Immature natural killer cell (primary cell): ENCODE data around the gene PDSS2. TPM values are rescaled to one million over a fixed set of nuclear protein-coding genes. Genes with fewer than 3 reads are reported as not detected.
"Not testable (repeated sequence)": the region's sequence is repeated elsewhere in the genome, so short reads cannot be mapped to it uniquely, and the experiment has no call there.

Experiments used
- DNase-seq, 3 donors: peaks; one replicate each; pipeline ENCODE4 v3.0.0; 2022; ENCODE audit warnings: mixed read lengths in 1 of 3
- H3K27ac Mint-ChIP-seq, 6 donors: one replicate each; pipeline ENCODE4 v1.8.0; 2020; ENCODE audit warnings: mixed read lengths in 6 of 6, mild to moderate bottlenecking in 5 of 6, inconsistent platforms in 4 of 6, moderate library complexity in 3 of 6
- H3K27me3 Mint-ChIP-seq, 3 donors: one replicate each; pipeline ENCODE4 v1.8.0; 2020 to 2021; ENCODE audit warnings: low read depth in 3 of 3, mild to moderate bottlenecking in 3 of 3, mixed read lengths in 3 of 3, moderate library complexity in 3 of 3, inconsistent platforms in 1 of 3
- H3K36me3 Mint-ChIP-seq, 3 donors: one replicate each; pipeline ENCODE4 v1.8.0; 2020; ENCODE audit warnings: mixed read lengths in 3 of 3, inconsistent platforms in 2 of 3, mild to moderate bottlenecking in 2 of 3
- H3K4me1 Mint-ChIP-seq, 2 donors: one replicate each; pipeline ENCODE4 v1.8.0; 2020; ENCODE audit warnings: inconsistent platforms in 2 of 2, mild to moderate bottlenecking in 2 of 2, mixed read lengths in 2 of 2, moderate library complexity in 1 of 2
- H3K4me3 Mint-ChIP-seq, 5 donors: one replicate each; pipeline ENCODE4 v1.8.0; 2020; ENCODE audit warnings: mild to moderate bottlenecking in 5 of 5, mixed read lengths in 5 of 5, inconsistent platforms in 3 of 5, moderate library complexity in 3 of 5
- H3K9me3 Mint-ChIP-seq, 6 donors: one replicate each; pipeline ENCODE4 v1.8.0; 2020; ENCODE audit warnings: mild to moderate bottlenecking in 6 of 6, mixed read lengths in 6 of 6, inconsistent platforms in 4 of 6, moderate library complexity in 3 of 6
- polyA plus RNA-seq, 3 donors: library from polyadenylated mRNA; unstranded; fragments of 300-500 nt; fragmentation: Illumina TruSeq; gene quantifications; one replicate each; pipeline ENCODE4 v1.2.3, GENCODE V29; 2021

The PDSS2 gene
- polyA plus RNA-seq, 3 donors from 2014 or later = 10.2 to 11.5 (median 11.0) TPM

DNA sequence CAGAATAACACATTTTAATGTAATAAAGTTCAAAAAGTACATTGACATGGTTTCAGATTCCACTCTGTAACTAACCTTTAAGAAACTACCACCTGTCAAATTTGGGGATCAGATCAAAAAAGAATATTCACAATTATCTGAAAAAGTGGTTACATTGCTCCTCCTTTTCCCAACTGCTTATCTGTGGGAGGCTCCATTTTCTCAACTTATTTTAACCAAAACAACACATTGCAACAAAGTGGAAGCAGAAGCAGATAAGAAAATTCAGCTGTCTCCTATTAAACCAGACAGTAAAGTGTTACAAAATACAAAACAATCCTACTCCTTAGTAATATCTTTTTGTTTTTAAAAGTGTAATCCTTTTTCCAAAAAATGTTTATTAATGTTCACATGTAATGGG lies 61.4 kb downstream of the PDSS2 start:
- H3K9me3 Mint-ChIP-seq = peaks cover 24 to 53% (median 38%) of the 10 kb centered on the region in 6 donors
- no peak overlapping the region for H3K4me3 Mint-ChIP-seq

DNA sequence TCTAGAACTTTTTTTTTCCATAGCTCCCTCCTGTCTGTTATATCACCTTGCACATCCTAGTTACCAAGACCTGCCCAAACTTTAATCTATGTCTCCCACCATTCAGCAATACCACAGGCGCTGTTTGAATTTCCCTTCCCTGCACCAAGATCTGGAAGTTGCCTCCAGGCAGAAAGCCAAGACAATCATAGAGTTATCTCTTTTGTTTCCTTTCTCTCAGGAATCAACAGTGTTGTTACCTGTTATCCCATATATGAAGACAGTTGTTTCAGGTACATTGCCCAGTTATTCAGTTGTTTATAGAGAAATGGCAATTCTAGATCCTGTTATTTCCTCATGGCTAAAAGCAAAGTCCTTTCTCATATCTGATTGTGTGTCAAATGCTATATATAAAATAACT lies 63.2 kb downstream of the PDSS2 start:
- H3K4me1 Mint-ChIP-seq = peaks cover 5 to 13% of the 10 kb centered on the region in 2 donors
- H3K9me3 Mint-ChIP-seq = peaks cover 17 to 35% (median 28%) of the 10 kb centered on the region in 6 donors
- peaks cover 32 to 51% (median 48%) of the 10 kb centered on the region in 3 donors for H3K36me3 Mint-ChIP-seq
- H3K27me3 Mint-ChIP-seq = peaks cover 0 to 2% (median 0%) of the 10 kb centered on the region in 3 donors
- no peak for DNase-seq
- H3K27ac Mint-ChIP-seq = no peak overlapping the region
- no peak overlapping the region for H3K4me3 Mint-ChIP-seq

More for the DNA sequence above, 61.4 kb downstream of the PDSS2 start:
- Mint-ChIP-seq H3K36me3 (peaks cover 37 to 57% (median 55%) of the 10 kb centered on the region in 3 donors), H3K27ac (no peak overlapping the region), H3K4me1 (peaks cover 5 to 13% of the 10 kb centered on the region in 2 donors), H3K27me3 (peaks cover 0 to 2% (median 0%) of the 10 kb centered on the region in 3 donors)
- no peak for DNase-seq

DNA sequence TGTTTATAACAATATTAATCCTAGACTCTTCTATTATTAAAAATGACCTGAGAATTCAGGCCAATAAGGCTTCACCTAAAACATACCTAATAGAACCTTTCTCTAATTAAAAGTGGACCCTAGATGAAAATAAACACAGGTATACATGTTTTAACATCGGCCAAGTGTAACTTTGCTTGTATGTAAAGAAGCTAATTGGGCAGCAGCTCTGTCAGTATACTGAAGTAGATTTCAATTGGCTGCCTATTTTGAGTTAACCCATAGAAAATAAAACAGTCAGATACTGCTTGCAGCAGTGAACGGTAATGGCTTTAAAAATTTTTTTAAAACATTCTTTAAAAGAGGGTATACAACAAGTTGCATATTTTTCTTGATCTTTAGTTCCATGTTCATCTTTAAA lies 67.3 kb downstream of the PDSS2 start:
- Mint-ChIP-seq H3K4me3 (no peak overlapping the region), H3K27ac (no peak overlapping the region), H3K36me3 (peaks cover 22 to 36% (median 36%) of the 10 kb centered on the region in 3 donors), H3K4me1 (no peaks in the 10 kb centered on the region), H3K27me3 (no peaks in the 10 kb centered on the region), H3K9me3 (peaks cover 10 to 30% (median 25%) of the 10 kb centered on the region in 6 donors)
- no peak for DNase-seq

DNA sequence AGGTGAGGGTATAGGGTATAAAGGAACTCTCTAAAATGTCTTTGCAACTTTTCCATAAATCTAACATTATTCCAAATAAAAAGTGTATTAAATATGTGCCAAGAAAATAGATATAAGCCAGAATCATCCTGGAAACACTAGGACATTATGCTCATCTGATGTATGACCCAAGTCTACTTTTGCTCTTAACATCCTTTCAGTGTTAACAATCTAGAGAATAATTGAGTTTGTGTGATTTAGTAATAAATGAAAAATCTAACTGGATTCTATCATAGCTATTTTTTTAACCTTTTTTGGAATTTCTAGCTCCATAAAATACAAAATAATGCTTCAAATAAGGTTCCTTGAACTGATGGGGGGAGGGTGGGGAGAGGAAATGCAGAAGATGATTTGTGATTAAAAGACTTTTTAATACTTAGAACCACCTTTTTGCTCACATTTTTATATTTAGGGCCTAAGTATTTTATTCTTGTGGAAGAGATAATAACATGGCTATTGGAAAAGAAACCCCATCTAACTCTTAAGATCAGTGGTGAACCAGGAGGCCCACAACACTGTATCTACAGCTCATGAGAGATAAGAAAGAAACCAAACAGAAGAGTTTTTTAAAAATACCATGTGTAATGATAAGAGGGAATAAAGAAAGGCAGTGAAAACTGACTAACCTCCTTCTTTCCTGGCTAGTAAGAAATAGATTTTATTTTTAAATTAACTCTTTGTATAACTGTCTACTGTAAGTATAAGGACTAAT lies 68.5 kb downstream of the PDSS2 start:
- H3K9me3 Mint-ChIP-seq = peaks cover 10 to 25% (median 23%) of the 10 kb centered on the region in 6 donors
- no peak overlapping the region for H3K27ac Mint-ChIP-seq
- DNase-seq = no peak
- no peak overlapping the region for H3K4me3 Mint-ChIP-seq
- H3K4me1 Mint-ChIP-seq = peaks cover 0 to under 1% of the 10 kb centered on the region in 2 donors
- no peaks in the 10 kb centered on the region for H3K27me3 Mint-ChIP-seq
- H3K36me3 Mint-ChIP-seq = peaks cover 18 to 28% (median 27%) of the 10 kb centered on the region in 3 donors

DNA sequence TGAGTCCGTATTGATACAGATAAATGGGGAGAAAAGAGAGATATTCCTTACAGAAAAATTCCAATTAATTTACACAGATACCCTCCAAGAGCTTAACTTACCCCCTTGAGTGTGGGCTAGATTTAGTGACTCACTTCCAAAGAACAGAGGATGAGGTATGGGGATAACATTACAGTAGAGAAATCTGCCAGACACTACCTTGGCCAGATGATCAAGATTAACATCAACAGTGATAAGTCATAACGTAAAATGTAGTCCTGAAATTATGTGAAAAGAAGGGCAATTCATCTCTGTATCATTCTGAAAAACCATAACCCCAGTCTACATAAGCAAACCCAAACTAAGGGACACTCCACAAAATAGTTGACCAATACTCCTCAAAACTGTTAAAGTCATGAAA lies 69.3 kb downstream of the PDSS2 start:
- Mint-ChIP-seq H3K27ac (no peak overlapping the region), H3K4me1 (peaks cover 0 to 9% of the 10 kb centered on the region in 2 donors), H3K27me3 (no peaks in the 10 kb centered on the region), H3K9me3 (peaks cover 10 to 18% (median 17%) of the 10 kb centered on the region in 6 donors), H3K36me3 (peaks cover 13 to 26% (median 19%) of the 10 kb centered on the region in 3 donors), H3K4me3 (no peak overlapping the region)
- no peak for DNase-seq

DNA sequence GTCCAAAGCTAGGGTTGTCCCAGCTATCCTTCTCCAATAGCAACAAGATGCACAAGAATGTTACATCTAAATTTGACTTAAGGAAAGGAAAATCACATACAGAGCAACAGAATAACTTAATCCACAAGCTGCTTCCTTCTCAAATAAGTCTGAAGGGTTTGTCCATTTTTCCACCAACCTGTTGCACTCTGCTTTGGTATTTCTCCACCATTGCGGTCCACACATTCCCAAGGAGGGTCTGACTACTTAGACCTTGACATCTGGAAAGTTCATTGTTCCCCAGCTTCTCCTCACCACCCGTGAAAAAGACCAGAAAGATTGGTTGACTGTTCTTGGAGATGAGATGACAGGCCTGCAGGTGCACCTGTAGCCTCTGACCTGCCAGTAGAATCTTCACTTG lies 72.5 kb downstream of the PDSS2 start:
- DNase-seq = no peak
- Mint-ChIP-seq H3K4me3 (no peak overlapping the region), H3K27ac (no peak overlapping the region), H3K36me3 (peaks cover 0 to 4% (median 0%) of the 10 kb centered on the region in 3 donors), H3K9me3 (peaks cover 0 to 1% (median 0%) of the 10 kb centered on the region in 6 donors), H3K27me3 (no peaks in the 10 kb centered on the region), H3K4me1 (peaks cover 5 to 20% of the 10 kb centered on the region in 2 donors)

DNA sequence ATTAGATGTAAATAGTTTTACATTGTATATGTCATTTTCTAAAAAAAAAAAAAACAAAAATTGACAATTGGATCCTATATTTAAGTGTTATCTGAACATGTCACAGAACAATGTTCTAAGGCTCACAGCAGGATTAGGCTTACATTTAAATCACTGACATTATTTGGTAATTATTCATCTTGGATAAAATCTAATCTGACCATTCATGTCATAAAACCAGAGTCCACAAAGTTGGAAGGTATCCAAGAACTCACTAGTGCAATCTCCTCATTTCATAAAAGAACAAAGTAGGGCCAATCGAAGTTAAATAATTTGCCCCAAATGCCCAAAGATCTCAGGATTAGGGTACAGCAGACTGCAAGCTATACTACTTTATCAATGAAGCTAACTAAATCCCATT lies 73.0 kb downstream of the PDSS2 start:
- H3K27ac Mint-ChIP-seq = peak overlapping the region in 1 of 6 donors; percentile 23
- H3K4me3 Mint-ChIP-seq = no peak overlapping the region
- peaks cover 0 to 4% (median 0%) of the 10 kb centered on the region in 3 donors for H3K36me3 Mint-ChIP-seq
- H3K9me3 Mint-ChIP-seq = peaks cover 0 to 1% (median 0%) of the 10 kb centered on the region in 6 donors
- DNase-seq = no peak
- H3K4me1 Mint-ChIP-seq = peaks cover 5 to 20% of the 10 kb centered on the region in 2 donors
- no peaks in the 10 kb centered on the region for H3K27me3 Mint-ChIP-seq

DNA sequence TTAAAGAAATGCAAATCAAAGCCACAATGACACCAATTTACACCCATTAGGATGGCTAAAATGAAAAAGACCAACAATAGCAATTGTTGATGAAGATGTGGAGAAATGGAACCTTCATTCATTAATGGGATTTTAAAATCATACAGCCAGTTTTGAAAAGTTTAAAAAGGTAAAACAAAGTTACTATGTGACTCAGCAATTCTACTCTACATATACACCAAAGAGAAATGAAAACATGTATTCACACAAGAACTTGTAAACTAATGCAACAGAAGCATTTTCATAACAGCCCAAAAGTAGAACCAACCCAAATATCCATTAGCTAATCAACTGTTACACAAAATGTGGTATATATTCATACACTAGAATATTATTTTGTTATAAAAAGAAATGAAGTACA lies 75.7 kb downstream of the PDSS2 start:
- Mint-ChIP-seq H3K4me3 (no peak overlapping the region), H3K27ac (no peak overlapping the region), H3K9me3 (peaks cover 0 to 9% (median 2%) of the 10 kb centered on the region in 6 donors), H3K27me3 (no peaks in the 10 kb centered on the region), H3K36me3 (peaks cover 3 to 8% (median 4%) of the 10 kb centered on the region in 3 donors), H3K4me1 (peaks cover 5 to 20% of the 10 kb centered on the region in 2 donors)
- no peak for DNase-seq

DNA sequence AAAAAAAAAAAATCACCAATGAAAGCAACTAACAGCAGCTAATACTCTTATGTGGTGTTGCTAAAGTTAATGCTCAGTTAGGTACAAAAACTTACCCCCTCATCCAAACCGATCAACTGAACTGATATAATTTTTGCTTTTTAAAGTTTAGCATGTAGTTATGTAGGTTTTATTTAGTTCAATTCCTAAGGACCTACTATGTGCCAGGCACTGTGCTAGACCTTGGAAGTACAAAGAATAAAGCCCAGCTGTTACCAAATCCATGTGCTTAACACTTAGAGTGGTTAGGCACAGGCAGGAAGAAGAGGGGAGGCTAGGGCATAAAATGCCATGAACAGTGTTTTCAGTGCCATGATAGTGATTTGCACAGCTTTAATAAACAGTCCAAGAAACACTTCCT lies 85.1 kb downstream of the PDSS2 start:
- Mint-ChIP-seq H3K27ac (no peak overlapping the region), H3K27me3 (no peaks in the 10 kb centered on the region), H3K9me3 (peaks cover 0 to 6% (median 0%) of the 10 kb centered on the region in 6 donors), H3K36me3 (peaks cover 9 to 10% (median 9%) of the 10 kb centered on the region in 3 donors), H3K4me1 (peaks cover 2 to 13% of the 10 kb centered on the region in 2 donors), H3K4me3 (no peak overlapping the region)
- no peak for DNase-seq

DNA sequence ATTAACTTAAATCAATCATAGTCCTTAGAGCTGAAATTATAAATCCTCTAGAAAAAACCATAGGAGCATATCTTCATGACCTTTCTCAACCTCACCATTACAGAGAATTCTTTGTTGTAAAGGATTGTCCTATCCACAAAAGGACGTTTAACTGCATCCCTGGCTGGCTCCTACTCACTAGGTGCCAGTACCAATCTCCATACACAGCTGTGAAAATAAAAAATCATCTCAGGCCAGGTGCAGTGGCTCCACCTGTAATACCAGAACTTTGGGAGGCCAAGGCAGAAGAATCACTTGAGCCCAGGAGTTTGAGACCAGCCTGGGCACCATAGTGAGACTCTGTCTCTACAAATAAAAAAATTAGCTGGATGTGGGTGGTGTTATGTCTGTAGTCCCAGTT lies 89.9 kb downstream of the PDSS2 start:
- H3K27me3 Mint-ChIP-seq = no peaks in the 10 kb centered on the region
- no peak for DNase-seq
- peaks cover 2 to 9% of the 10 kb centered on the region in 2 donors for H3K4me1 Mint-ChIP-seq
- no peak overlapping the region for H3K4me3 Mint-ChIP-seq
- no peak overlapping the region for H3K27ac Mint-ChIP-seq
- H3K36me3 Mint-ChIP-seq = no peaks in the 10 kb centered on the region
- H3K9me3 Mint-ChIP-seq = no peaks in the 10 kb centered on the region

DNA sequence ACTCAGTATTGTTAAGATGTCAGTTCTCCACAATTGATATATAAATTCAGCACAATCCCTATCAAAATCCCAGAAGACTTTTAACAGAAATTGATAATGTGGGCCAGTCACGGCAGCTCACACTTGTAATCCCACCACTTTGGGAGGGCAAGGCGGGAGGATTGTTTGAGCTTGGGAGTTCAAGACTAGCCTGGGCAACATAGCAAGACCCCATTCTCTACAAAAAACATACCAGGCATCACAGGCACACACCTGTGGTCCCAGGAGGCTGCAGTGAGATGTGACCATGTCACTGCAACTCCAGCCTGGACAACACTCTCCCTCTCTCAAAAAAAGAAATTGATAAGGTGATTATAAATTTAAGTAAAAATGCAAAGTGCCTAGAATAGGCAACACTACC lies 90.9 kb downstream of the PDSS2 start:
- peaks cover 4 to 6% (median 5%) of the 10 kb centered on the region in 3 donors for H3K36me3 Mint-ChIP-seq
- H3K4me3 Mint-ChIP-seq = no peak overlapping the region
- no peak for DNase-seq
- H3K9me3 Mint-ChIP-seq = no peaks in the 10 kb centered on the region
- no peaks in the 10 kb centered on the region for H3K27me3 Mint-ChIP-seq
- no peak overlapping the region for H3K27ac Mint-ChIP-seq
- H3K4me1 Mint-ChIP-seq = peaks cover 0 to 1% of the 10 kb centered on the region in 2 donors

DNA sequence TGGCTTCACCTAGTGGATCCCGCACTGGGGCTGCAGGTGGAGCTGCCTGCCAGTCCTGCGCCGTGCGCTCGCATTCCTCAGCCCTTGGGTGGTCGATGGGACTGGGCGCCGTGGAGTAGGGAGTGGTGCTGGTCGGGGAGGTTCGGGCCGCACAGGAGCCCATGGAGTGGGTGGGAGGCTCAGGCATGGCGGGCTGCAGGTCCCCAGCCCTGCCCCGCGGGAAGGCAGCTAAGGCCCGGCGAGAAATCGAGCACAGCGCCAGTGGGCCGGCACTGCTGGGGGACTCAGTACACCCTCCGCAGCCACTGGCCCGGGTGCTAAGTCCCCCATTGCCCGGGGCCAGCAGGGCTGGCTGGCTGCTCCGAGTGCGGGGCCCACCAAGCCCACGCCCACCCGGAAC lies 95.2 kb downstream of the PDSS2 start:
- Mint-ChIP-seq H3K9me3 (peaks cover 0 to 14% (median 10%) of the 10 kb centered on the region in 6 donors), H3K4me1 (peaks cover 2 to 11% of the 10 kb centered on the region in 2 donors), H3K36me3 (peaks cover 20 to 26% (median 23%) of the 10 kb centered on the region in 3 donors)
- not testable (repeated sequence) for H3K27me3 Mint-ChIP-seq, H3K4me3 Mint-ChIP-seq, H3K27ac Mint-ChIP-seq, DNase-seq

DNA sequence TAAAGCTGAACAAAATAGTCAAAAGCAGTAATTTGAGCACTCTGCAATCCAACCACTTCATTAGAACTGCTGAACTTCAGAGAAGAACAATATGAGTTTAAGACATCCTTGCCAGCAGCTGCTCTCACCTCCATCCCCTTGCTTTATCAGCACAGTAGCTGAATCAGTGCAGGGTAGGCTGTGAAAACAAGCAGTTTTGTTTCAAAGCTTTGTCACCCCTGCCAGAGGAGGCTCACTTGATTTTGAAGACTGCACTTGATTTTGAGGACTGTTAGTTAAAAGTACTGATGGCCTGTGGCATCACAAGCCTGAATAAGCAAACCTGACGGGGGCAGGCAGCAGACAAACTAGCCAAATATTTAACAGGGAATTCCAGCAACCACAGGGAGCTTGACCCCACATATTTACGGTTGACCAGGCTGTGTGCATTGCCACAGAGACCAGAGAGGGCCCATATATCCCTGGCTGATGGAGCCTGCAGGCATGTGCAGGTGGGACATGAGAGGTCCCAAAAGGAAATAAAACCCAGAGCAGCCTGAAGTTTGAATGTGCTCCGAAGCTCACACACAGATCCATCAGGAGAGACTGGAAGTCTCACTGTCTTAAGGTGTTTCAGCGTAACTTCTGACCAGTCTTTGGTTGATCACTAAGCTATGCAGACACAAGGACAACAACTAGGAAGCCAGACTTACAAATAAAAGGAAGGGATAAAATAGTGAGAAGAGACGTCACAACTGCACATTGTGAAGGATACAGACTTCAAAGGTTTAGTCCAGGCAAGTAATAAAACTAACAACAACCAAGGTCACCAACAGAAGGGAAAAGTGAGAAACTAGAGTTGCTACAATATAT lies 97.4 kb downstream of the PDSS2 start:
- peaks cover 20 to 26% (median 23%) of the 10 kb centered on the region in 3 donors for H3K36me3 Mint-ChIP-seq
- no peaks in the 10 kb centered on the region for H3K27me3 Mint-ChIP-seq
- H3K27ac Mint-ChIP-seq = no peak overlapping the region
- peaks cover 0 to 14% (median 10%) of the 10 kb centered on the region in 6 donors for H3K9me3 Mint-ChIP-seq
- peaks cover 2 to 11% of the 10 kb centered on the region in 2 donors for H3K4me1 Mint-ChIP-seq
- H3K4me3 Mint-ChIP-seq = no peak overlapping the region
- no peak for DNase-seq

DNA sequence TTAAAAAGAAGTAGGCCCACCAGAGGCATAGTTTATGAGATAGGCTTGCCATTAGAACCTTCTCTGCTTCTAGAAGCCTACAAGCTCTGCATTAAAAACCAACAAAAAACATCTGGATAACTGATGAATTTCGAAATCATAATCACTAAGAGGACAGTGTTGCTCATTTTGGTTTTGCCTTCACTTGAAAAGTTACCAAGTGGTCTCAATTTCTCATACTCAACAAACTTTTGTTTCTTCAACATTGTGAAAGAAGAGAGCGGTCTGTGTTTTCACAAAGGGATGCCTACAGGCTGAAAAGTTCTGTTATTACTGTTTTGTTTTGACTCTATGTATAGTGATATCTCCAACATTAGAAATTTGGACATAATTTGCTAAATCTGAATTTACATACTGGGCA lies 98.9 kb downstream of the PDSS2 start:
- peaks cover 20 to 26% (median 23%) of the 10 kb centered on the region in 3 donors for H3K36me3 Mint-ChIP-seq
- peak overlapping the region in 1 of 6 donors; percentile 48 for H3K27ac Mint-ChIP-seq
- H3K9me3 Mint-ChIP-seq = peaks cover 0 to 14% (median 10%) of the 10 kb centered on the region in 6 donors
- no peak overlapping the region for H3K4me3 Mint-ChIP-seq
- H3K4me1 Mint-ChIP-seq = peaks cover 2 to 11% of the 10 kb centered on the region in 2 donors
- no peak for DNase-seq
- H3K27me3 Mint-ChIP-seq = no peaks in the 10 kb centered on the region
